ENCODE data around the gene DISP3.
"Not testable (repeated sequence)": the region's sequence is repeated elsewhere in the genome, so short reads cannot be mapped to it uniquely, and the experiment has no call there.

Gene DISP3

GRCh38 chr1:11580049-11580448 is 101.1 kb downstream of the DISP3 start:
- not testable (repeated sequence) for H3K9me3 ChIP-seq (ENCODE audit: low read length); H2AFZ ChIP-seq (ENCODE audit: low read depth, low read length); H3K27me3 ChIP-seq (ENCODE audit: insufficient read depth, low read length); H3K36me3 ChIP-seq (ENCODE audit: insufficient read depth, low read length); H3K4me3 ChIP-seq (ENCODE audit: low read length); H3K4me1 ChIP-seq (ENCODE audit: insufficient read depth, low read length)

GRCh38 chr1:11581445-11581991 is 102.6 kb downstream of the DISP3 start:
- Histone ChIP-seq H3K36me3 (ENCODE audit: insufficient read depth, low read length) (no peaks in the 10 kb centered on the region), H3K4me3 (ENCODE audit: low read length) (no peak overlapping the region), H3K27me3 (ENCODE audit: insufficient read depth, low read length) (peaks cover 8% of the 10 kb centered on the region), H2AFZ (ENCODE audit: low read depth, low read length) (no peak overlapping the region), H3K4me1 (ENCODE audit: insufficient read depth, low read length) (no peaks in the 10 kb centered on the region), H3K9me3 (ENCODE audit: low read length) (no peaks in the 10 kb centered on the region)

DNA sequence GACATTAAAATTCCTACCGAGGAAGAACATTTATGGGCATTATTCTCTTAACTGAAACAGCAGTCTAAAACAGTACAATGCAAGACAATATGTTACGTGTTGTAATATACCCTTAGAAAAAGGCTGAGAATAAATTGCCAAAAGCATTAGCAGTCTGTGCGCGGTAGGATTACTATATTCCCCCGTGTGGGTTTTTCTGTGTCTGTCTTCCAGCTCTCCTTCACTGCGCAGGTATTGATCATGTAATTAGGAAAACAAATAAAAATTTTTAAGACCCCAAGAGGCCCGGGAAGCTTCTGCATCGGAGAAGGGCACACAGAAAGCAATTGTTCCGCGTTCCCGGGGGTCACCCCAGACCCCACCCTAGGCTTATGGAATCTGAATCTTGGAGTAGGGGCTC is 106.4 kb downstream of the DISP3 start:
- Histone ChIP-seq H3K9me3 (ENCODE audit: low read length) (no peaks in the 10 kb centered on the region), H3K27me3 (ENCODE audit: insufficient read depth, low read length) (peaks cover 11% of the 10 kb centered on the region), H3K36me3 (ENCODE audit: insufficient read depth, low read length) (no peaks in the 10 kb centered on the region), H3K4me3 (ENCODE audit: low read length) (no peak overlapping the region), H3K4me1 (ENCODE audit: insufficient read depth, low read length) (no peaks in the 10 kb centered on the region), H2AFZ (ENCODE audit: low read depth, low read length) (no peak overlapping the region)

Measured in neuron (in vitro differentiated cells).